Smooth muscle cell (in vitro differentiated cells): ENCODE measurements around the gene TRIP11. TPM values are rescaled to one million over a fixed set of nuclear protein-coding genes. Genes with fewer than 3 reads are reported as not detected.

Source experiments
- DNase-seq: peaks from one replicate; lab custom pipeline; 2025; ENCODE audit not compliant: unreplicated experiment; lab: John Stamatoyannopoulos, UW
- H2AFZ ChIP-seq: fragments of 200-600 bp; sonication (generic); 2 replicates; pipeline ENCODE4 v1.6.0; 2016; ENCODE audit warnings: antibody characterized with exemption, low read depth, mild to moderate bottlenecking
- H3F3A ChIP-seq: fragments of 200-600 bp; sonication (generic); 2 replicates; pipeline ENCODE4 v1.6.0; 2017; ENCODE audit warnings: antibody characterized with exemption, low read depth
- H3K27ac ChIP-seq: fragments of 200-600 bp; sonication (generic); 2 replicates; pipeline ENCODE4 v1.5.1; 2016; ENCODE audit warnings: low read depth, mild to moderate bottlenecking
- H3K27me3 ChIP-seq: fragments of 200-600 bp; sonication (generic); 2 replicates; pipeline ENCODE4 v1.6.1; 2016; ENCODE audit warnings: low read depth, mild to moderate bottlenecking
- H3K36me3 ChIP-seq: fragments of 200-600 bp; sonication (generic); 2 replicates; pipeline ENCODE4 v1.5.1; 2016; ENCODE audit warnings: low read depth
- H3K4me1 ChIP-seq: fragments of 200-600 bp; sonication (generic); 2 replicates; pipeline ENCODE4 v1.5.1; 2016; ENCODE audit warnings: low read depth
- H3K4me2 ChIP-seq: fragments of 200-600 bp; sonication (generic); 2 replicates; pipeline ENCODE4 v1.6.0; 2016; ENCODE audit warnings: mild to moderate bottlenecking
- H3K4me3 ChIP-seq: fragments of 200-600 bp; sonication (generic); 2 replicates; pipeline ENCODE4 v1.5.1; 2016; ENCODE audit warnings: mild to moderate bottlenecking
- H3K79me2 ChIP-seq: fragments of 200-600 bp; sonication (generic); 2 replicates; pipeline ENCODE4 v1.6.0; 2016; ENCODE audit warnings: low read depth, mild to moderate bottlenecking
- H3K9ac ChIP-seq: fragments of 200-600 bp; sonication (generic); 2 replicates; pipeline ENCODE4 v1.6.0; 2016; ENCODE audit warnings: low read depth
- H3K9me3 ChIP-seq: fragments of 200-600 bp; sonication (generic); replicated peaks from 2 replicates; pipeline ENCODE4 v1.5.1; 2016; ENCODE audit warnings: low read depth
- H4K20me1 ChIP-seq: fragments of 200-600 bp; sonication (generic); 2 replicates; pipeline ENCODE4 v1.6.0; 2016; ENCODE audit warnings: low read depth
- WGBS: methylation state at CpG from one replicate; pipeline ENCODE4 v1.1.7; 2016; ENCODE audit warnings: low lambda C conversion rate; 5-methylcytosine and 5-hydroxymethylcytosine counted together
- polyA plus RNA-seq: library from polyadenylated mRNA; unstranded; fragments of >200 nt; fragmentation: Nextera tagmentation; extraction: Ambion mirVana; gene quantifications from 2 replicates; pipeline ENCODE4 v1.2.1, GENCODE V29; 2016
- total RNA-seq: library from RNA; depleted of rRNA; stranded (reverse); fragments of >200 nt; gene quantifications from 2 replicates; pipeline ENCODE4 v1.2.3, GENCODE V29; 2014
- TF ChIP-seq, protein P1 (sequence below): fragments of 200-600 bp; sonication (generic); IDR thresholded peaks from 2 replicates; pipeline ENCODE4 v1.5.1; 2017; ENCODE audit warnings: borderline replicate concordance, mild to moderate bottlenecking, antibody characterized with exemption; ENCODE audit not compliant: insufficient read depth, poor library complexity, severe bottlenecking

The TRIP11 gene
- total and polyA plus RNA-seq, 2 experiments from 2014 or later = 30.0 to 38.1 TPM

DNA sequence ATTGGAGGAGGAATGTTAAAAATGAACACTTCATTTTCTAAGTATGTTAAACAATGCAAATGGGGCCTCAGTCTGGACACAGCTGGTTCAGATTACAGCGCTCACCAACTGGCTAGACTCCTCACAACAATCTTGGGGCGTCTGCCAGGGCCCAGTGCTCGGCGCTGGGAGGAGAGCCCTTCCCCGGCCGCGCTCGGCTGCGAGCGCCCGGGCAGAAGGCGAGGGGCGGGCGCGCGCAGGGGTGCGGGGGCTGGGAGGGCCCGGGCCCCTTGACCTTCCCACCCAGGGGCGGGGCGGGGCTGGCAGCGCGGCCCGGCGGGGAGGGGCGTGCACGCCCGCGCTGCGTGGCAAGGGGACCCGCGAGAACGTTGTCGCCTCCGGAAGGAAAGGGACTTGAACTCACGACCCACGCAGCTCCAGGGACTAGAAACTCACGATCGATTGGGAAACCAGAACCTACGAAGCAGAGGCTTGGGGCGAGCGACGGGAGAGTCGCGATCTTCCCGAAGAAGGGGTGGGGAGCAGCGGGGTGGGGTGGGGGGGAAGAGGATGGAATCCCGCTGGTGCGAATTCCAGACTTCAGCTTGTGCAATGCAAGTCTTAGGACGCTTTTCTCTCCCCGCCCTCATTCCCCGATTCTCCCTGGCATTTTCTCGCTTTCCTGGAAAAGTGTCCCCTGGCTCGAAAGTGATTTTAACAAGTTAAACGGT is 92.2 kb downstream of the TRIP11 start, which contains the start of gene FBLN5:
FBLN5 (minus strand) TSS at position 220 of the 710 bp plus-strand sequence. CDS start 465 bp downstream, outside the sequence.
- no peaks in the 10 kb centered on the region for H3K9me3 ChIP-seq
- peaks cover 6% of the 10 kb centered on the region for H3K4me1 ChIP-seq
- peak within 1 kb of the TSS; percentile 98 for H2AFZ ChIP-seq
- WGBS = 2% methylated on average over 37 of the region's 54 CpGs
- H3K27me3 ChIP-seq = no peaks in the 10 kb centered on the region
- peak; percentile 12 for DNase-seq
- peak within 1 kb of the TSS; percentile 95 for H3K4me2 ChIP-seq
- H3K9ac ChIP-seq = peak within 1 kb of the TSS; percentile 60
- no peaks in the 10 kb centered on the region for H3K79me2 ChIP-seq
- no peaks in the 10 kb centered on the region for H4K20me1 ChIP-seq
- H3F3A ChIP-seq = no peaks in the 10 kb centered on the region
- peak within 1 kb of the TSS; percentile 45 for H3K27ac ChIP-seq
- TF ChIP-seq, protein P1, sequence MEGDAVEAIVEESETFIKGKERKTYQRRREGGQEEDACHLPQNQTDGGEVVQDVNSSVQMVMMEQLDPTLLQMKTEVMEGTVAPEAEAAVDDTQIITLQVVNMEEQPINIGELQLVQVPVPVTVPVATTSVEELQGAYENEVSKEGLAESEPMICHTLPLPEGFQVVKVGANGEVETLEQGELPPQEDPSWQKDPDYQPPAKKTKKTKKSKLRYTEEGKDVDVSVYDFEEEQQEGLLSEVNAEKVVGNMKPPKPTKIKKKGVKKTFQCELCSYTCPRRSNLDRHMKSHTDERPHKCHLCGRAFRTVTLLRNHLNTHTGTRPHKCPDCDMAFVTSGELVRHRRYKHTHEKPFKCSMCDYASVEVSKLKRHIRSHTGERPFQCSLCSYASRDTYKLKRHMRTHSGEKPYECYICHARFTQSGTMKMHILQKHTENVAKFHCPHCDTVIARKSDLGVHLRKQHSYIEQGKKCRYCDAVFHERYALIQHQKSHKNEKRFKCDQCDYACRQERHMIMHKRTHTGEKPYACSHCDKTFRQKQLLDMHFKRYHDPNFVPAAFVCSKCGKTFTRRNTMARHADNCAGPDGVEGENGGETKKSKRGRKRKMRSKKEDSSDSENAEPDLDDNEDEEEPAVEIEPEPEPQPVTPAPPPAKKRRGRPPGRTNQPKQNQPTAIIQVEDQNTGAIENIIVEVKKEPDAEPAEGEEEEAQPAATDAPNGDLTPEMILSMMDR = no peak
- H3K4me3 ChIP-seq = peak within 1 kb of the TSS; percentile 87
- H3K36me3 ChIP-seq = no peaks in the 10 kb centered on the region

DNA sequence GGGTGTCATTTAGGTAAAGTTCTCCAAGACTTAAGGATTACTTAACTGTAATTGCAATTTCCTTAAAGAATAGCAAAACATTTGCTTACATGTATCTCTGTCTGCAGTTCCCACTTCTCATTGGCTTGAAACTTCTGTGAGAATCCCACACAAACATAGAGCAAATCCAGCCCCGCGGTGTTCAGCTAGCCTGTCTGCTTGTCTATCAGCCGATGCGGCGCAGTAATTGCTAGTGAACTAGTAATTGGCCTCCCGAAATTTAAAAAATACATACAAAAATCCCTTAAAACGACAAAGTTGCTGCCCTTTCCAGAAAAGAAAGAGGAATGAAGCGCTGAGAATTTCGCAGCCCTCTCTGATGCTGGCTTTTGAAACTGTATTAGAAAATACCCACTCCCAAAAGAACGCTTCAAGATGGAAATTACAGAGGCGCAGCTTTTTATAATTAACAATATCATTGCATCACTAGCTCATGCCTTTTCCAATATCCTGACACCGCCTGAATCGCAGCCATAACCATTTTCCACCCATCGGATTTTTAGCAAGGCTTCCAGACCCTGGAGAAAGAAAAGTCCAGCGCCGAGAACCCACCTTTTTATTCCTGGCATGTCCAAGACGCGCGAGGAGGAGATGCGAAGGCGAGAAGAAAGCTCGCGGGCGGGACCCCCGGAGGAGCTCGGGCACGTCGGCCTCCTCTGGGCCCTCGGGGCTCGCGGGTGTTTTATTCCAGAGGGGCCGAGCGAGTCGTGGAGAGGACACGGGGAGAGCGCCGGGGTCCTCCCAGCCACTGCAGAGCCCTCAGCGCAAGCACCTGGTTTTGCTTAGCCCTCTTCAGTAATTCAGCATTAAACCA is 93.0 kb downstream of the TRIP11 start:
- Histone ChIP-seq H3K27me3 (no peaks in the 10 kb centered on the region), H3F3A (no peaks in the 10 kb centered on the region), H3K9me3 (no peaks in the 10 kb centered on the region), H3K9ac (peak overlapping the region; percentile 60), H3K27ac (peak overlapping the region; percentile 45), H3K4me1 (peaks cover 6% of the 10 kb centered on the region), H3K36me3 (no peaks in the 10 kb centered on the region), H4K20me1 (no peaks in the 10 kb centered on the region), H3K4me2 (peak overlapping the region; percentile 95), H3K79me2 (no peaks in the 10 kb centered on the region), H3K4me3 (peak overlapping the region; percentile 87), H2AFZ (peak overlapping the region; percentile 98)
- WGBS = 22% methylated on average over 38 of the region's 38 CpGs
- TF ChIP-seq, protein P1 = no peak
- DNase-seq = no peak

DNA sequence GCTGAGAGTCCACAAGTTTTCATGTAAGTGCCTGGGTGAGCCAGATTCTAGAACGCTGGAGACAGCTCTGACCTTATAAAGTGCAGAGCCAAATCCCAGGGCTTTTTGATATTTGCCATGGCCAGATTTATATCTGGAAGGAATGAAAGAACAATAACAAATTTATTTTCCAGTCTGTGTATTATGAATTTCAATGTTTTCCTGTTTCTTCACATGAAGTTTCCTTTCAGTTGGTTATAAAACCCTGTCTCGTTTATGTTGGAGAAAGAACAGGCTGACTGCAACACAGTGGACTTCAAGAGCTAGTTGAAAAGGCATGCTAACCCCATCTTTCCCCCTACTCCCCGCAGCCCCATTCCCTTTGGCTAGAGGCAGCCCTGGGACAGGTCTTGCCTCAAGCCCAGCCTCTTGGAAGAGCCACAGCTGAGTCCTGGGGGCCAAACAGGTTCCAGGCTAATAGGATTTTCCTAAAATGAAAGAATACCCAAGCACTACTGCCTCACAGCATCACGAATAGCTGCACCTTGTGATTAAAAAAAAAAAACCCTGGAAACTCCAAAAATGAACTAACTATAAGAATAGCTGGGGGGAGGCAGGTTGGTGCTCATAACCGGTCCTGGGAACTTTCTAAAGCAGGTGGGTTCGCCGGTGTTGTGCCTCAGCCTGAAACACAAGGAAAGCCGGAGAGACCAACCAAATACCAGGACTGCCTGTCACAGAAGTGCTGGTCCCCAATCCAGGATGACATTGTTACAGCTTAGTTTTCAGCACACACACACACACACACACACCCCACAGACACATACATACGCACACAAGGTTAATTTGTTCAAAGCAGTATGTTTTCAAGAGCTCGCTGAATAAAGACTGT is 93.9 kb downstream of the TRIP11 start:
- H3K36me3 ChIP-seq = no peaks in the 10 kb centered on the region
- TF ChIP-seq, protein P1 = no peak
- H3K27me3 ChIP-seq = no peaks in the 10 kb centered on the region
- H3K4me3 ChIP-seq = peak overlapping the region; percentile 87
- 71% methylated on average over 10 of the region's 10 CpGs for WGBS
- H3K27ac ChIP-seq = no peak overlapping the region
- H3K4me2 ChIP-seq = peak overlapping the region; percentile 95
- no peaks in the 10 kb centered on the region for H3K79me2 ChIP-seq
- no peaks in the 10 kb centered on the region for H4K20me1 ChIP-seq
- peaks cover 6% of the 10 kb centered on the region for H3K4me1 ChIP-seq
- no peak for DNase-seq
- H3F3A ChIP-seq = no peaks in the 10 kb centered on the region
- peak overlapping the region; percentile 98 for H2AFZ ChIP-seq
- H3K9ac ChIP-seq = no peak overlapping the region
- H3K9me3 ChIP-seq = no peaks in the 10 kb centered on the region
